HG02938 (cell line): ENCODE results near the gene NOL9.

ENCODE experiments used
- ATAC-seq: cut with Tn5 transposase; IDR thresholded peaks from one replicate; pipeline ENCODE4 v1.9.1; 2021; ENCODE audit warnings: mild to moderate bottlenecking, moderate library complexity; ENCODE audit not compliant: unreplicated experiment

Gene NOL9

DNA sequence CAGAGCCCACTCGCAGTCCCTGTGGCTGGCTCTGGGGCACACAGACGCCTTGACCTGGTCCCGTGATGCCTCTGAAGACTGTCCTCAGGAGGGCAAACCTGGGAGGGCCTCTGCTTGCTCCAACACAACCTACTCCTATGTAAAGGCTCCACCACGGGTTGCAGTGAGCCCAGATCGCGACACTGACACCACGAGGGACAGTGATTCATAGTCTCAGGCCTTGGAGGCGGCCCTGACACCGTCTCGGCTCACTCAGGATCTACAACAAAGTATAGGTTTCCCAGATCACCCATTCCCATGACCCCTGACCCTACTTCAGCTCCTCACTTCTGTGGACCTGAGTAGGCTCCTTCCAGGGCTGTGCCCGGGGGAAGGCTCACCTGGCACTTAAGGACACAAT is 28.0 kb downstream of the NOL9 start:
- no peak for ATAC-seq

DNA sequence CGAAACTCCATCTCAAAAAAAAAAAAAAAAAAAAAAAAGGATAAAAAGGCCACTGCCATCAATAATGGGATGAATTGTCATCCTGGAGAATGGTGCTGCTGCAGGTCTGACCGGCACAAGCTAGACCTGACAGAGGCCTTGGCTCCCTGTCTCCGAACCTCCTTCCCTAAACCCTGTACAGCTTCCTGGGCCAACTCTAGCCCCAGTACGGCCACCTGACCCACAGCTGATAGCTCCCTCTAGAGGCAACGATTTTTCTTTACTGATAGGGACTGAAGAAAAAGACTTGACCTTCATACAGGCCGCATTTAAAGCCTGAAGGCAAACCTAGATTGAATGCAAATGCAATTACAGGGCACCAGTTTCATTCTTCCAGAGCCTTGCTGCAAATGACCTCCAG is 30.7 kb downstream of the NOL9 start:
- ATAC-seq: no peak

GRCh38 chr1:6521536-6521935 is 32.8 kb downstream of the NOL9 start:
- ATAC-seq: no peak

DNA sequence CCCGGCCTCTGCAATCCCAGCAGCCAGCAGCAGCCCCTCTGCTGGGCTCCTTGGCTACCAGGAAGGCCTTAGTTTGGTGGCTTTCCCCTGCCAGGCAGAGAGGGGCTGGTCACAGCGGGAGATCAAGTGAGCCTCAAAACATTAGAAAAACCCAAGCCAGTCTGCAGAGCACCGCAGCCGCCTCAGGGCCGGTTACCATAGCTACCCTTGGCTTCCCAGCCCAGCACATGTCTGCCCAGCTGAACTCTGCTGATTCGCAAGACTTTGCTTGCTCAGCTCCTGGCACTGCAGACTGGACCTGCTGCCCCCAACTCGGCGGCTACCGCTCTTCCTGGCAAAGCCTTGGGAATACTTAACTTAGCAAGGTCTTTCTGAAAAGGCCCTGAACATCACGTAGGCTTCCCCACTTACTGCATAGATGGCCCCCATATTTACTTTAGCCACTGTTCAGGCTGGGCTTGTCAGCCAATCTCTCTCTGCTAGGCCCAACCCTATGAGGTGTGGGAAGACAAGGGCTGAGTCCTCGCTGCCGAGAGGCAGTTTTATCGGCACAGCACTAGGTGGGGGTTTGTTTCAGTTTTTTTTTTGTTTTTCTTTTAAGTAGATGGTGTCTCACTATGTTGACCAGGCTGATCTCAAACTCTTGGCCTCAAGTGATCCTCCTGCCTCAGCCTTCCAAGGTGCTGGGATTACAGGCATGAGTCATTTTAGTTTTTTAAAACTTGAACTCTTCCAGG is 34.2 kb downstream of the NOL9 start:
- no peak for ATAC-seq

GRCh38 chr1:6519491-6519934 is 34.8 kb downstream of the NOL9 start:
- ATAC-seq: no peak

GRCh38 chr1:6517435-6517851 is 36.9 kb downstream of the NOL9 start:
- ATAC-seq: no peak

DNA sequence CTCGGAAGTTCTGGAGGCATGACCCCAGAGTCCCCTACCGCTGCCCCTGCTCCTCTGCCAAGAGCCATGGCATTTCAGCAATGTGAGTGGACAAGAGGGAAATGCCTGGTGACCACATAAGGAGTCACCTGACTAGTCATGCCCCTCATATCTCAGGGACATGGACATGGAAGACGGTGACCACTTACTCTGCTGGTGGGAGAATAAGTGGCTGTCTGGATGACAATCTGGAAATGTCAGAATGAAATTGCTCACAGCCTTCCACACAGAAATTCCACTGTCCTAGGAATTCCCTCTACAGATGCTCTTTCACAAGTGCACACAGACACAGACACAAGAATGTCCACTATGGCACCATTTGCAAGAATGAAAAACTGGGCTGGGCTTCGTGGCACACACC is 38.5 kb downstream of the NOL9 start:
- ATAC-seq: no peak

GRCh38 chr1:6513320-6513801 is 41.0 kb downstream of the NOL9 start:
- no peak for ATAC-seq

DNA sequence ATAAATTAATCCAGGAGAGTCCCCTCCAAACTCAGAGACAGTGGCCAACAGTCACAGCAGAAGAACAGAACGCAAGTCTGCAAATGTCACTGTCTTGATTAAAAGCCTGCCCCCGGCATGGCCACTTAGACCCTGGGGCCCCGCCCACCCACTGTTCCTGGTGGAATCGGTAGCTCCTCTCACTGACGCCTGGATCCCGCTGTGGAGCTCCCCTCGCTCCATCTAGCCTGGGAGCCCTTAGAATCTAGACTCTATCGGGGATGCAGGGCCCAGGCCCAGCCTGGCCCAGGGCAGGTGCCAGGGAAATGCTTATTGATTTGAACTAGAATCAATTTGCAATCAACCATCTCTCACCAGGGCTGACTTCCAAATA is 41.4 kb downstream of the NOL9 start:
- ATAC-seq: no peak

GRCh38 chr1:6512245-6512907 is 41.9 kb downstream of the NOL9 start:
- no peak for ATAC-seq

GRCh38 chr1:6511561-6512244 is 42.6 kb downstream of the NOL9 start:
- ATAC-seq: no peak

DNA sequence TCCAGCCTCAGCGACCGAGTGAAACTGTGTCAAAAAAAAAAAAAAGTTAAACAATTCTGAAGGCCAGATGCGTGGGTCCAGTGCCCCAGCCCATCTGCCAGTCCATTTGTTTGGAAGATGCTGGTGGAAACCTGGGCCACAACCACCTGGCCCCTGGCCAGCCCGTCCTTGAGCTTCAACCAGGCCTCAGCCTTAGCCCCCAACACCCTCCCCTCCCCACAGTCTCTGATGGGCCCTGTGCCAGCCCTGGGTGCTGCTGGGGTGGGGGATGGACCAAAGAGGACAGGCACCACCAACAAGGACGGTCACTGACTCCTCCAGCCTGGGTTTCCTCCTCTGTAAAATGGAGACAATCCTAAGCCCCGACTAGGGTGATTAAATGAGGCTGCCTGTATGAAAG is 43.3 kb downstream of the NOL9 start:
- ATAC-seq: no peak

DNA sequence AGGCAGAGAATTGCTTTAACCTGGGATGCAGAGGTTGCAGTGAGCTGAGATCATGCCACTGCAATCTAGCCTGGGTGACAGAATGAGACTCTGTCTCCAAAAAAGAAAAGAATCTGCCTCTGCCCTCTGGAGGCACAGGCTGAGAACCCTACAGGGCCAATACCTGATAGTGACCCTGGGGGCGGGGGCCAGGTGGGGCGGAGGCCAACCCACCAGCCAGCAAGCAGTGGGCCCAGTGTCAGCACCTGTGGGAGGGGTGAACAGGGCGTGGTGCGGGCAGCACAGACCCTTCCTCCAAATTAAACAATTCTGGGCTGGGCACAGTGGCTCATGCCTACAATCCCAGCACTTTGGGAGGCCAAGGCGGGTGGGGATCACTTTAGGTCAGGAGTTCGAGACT is 43.8 kb downstream of the NOL9 start:
- ATAC-seq: no peak

GRCh38 chr1:6509919-6510291 is 44.4 kb downstream of the NOL9 start:
- no peak for ATAC-seq

DNA sequence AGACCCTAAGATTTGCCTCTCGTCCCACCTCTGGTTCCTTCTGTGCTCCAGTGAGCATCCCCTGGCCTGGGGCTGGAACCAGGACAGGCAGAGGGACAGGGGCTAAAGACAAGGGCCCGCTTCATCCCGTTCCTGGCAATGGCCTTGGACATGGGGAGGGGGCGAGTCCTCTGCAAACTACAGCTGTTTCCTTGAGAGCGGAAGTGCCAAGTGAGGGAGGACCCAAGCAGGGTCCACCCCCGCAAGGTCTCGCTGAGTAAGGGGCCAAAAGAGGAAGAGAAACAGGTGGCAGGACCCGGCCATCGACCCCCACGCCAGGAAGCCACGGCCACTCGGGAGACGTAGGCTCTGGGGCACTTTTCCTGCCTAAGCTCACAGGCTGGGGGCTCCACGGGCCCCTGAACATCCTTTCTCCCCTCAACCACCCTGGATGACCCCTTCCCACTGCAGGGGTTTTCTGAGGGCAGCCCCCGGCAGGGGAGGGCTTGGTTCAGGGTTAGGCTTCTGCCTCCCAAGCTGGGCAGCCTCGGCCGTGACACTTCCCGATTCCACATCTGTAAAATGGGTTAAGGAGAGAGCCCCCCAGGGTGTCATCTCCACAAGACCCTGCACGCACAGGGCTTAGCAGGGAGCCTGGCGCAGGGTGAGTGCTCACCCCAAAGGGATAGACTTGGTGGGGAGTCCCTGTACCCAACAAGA is 44.9 kb downstream of the NOL9 start:
- ATAC-seq: no peak

DNA sequence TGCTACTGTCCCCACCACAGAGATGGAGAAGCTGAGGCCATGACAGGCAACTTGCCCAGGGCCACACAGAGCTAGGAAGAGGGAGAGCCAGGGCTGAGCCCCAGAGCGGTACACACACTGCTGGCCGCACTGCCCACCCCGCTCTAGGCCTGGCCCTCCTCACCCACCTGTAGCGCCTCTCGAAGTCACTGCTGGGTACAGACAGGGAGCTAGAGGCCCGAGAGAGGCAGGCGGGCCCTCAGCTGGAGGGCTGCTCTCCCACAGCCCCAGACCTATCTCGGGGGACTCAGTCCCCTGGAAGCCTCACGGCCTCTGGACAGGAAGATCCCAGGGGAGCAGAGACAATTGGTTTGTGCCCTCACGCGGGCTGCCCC is 45.5 kb downstream of the NOL9 start:
- ATAC-seq: no peak

- no peak for ATAC-seq
Measured at GRCh38 chr1:6508154-6508815, 46.0 kb downstream of the NOL9 start.

GRCh38 chr1:6507461-6507911 is 46.8 kb downstream of the NOL9 start:
- no peak for ATAC-seq

GRCh38 chr1:6507037-6507428 is 47.3 kb downstream of the NOL9 start:
- ATAC-seq: no peak

GRCh38 chr1:6506210-6507036 is 47.9 kb downstream of the NOL9 start:
- no peak for ATAC-seq
